Measurements from ENCODE around the gene IGBP1.

The IGBP1 gene

GRCh38 chrX:70124678-70125077, 8.6 kb upstream of the IGBP1 start:
- no peak overlapping the region for H2AFZ ChIP-seq (ENCODE audit: low read depth, low read length)
- no peak for DNase-seq
- H4K20me1 ChIP-seq (ENCODE audit: insufficient read depth, low read length) = no peaks in the 10 kb centered on the region
- no peak for TF ChIP-seq CTCF (IDR thresholded peaks at IDR 0.05; ENCODE audit: borderline replicate concordance, extremely low read depth, low read length, poor library complexity, severe bottlenecking)
- TF ChIP-seq EZH2 (IDR thresholded peaks at IDR 0.05; ENCODE audit: borderline replicate concordance, low read depth, low read length, severe bottlenecking) = no peak
- no peaks in the 10 kb centered on the region for H3K79me2 ChIP-seq (ENCODE audit: insufficient read depth, low read length)
- H3K9me3 ChIP-seq (ENCODE audit: insufficient read depth, low read length, severe bottlenecking) = no peaks in the 10 kb centered on the region
- no peak overlapping the region for H3K4me2 ChIP-seq (ENCODE audit: insufficient read depth, low read length)
- H3K4me1 ChIP-seq (ENCODE audit: insufficient read depth, low read length) = no peaks in the 10 kb centered on the region
- H3K27me3 ChIP-seq (ENCODE audit: insufficient read depth, low read length, poor library complexity) = no peaks in the 10 kb centered on the region
- no peaks in the 10 kb centered on the region for H3K36me3 ChIP-seq (ENCODE audit: insufficient read depth, low read length)
- no peak overlapping the region for H3K9ac ChIP-seq (ENCODE audit: low read depth, low read length)
- ATAC-seq (ENCODE audit: insufficient read depth, low read depth) = no peak
- H3K27ac ChIP-seq (ENCODE audit: low read length) = no peak overlapping the region
- H3K4me3 ChIP-seq (ENCODE audit: low read depth in 1 of 2, low read length in 2 of 2) = no peak overlapping the region

GRCh38 chrX:70128071-70128470, 5.2 kb upstream of the IGBP1 start:
- no peak for DNase-seq
- no peak overlapping the region for H2AFZ ChIP-seq (ENCODE audit: low read depth, low read length)

GRCh38 chrX:70129816-70130215, 3.4 kb upstream of the IGBP1 start:
- Histone ChIP-seq H3K4me1 (ENCODE audit: insufficient read depth, low read length) (peaks cover 17% of the 10 kb centered on the region), H3K9me3 (ENCODE audit: insufficient read depth, low read length, severe bottlenecking) (no peaks in the 10 kb centered on the region), H3K36me3 (ENCODE audit: insufficient read depth, low read length) (peaks cover 3% of the 10 kb centered on the region; the same call in 1 of the 2 replicates), H3K27ac (ENCODE audit: low read length) (no peak overlapping the region), H4K20me1 (ENCODE audit: insufficient read depth, low read length) (no peaks in the 10 kb centered on the region), H3K4me3 (ENCODE audit: low read depth in 1 of 2, low read length in 2 of 2) (no peak overlapping the region), H3K79me2 (ENCODE audit: insufficient read depth, low read length) (peaks cover 11% of the 10 kb centered on the region), H3K9ac (ENCODE audit: low read depth, low read length) (no peak overlapping the region), H3K27me3 (ENCODE audit: insufficient read depth, low read length, poor library complexity) (no peaks in the 10 kb centered on the region), H3K4me2 (ENCODE audit: insufficient read depth, low read length) (no peak overlapping the region), H2AFZ (ENCODE audit: low read depth, low read length) (no peak overlapping the region)
- ATAC-seq (ENCODE audit: insufficient read depth, low read depth) = no peak
- no peak for DNase-seq
- no peak for TF ChIP-seq CTCF (IDR thresholded peaks at IDR 0.05; ENCODE audit: borderline replicate concordance, extremely low read depth, low read length, poor library complexity, severe bottlenecking)
- no peak for TF ChIP-seq EZH2 (IDR thresholded peaks at IDR 0.05; ENCODE audit: borderline replicate concordance, low read depth, low read length, severe bottlenecking)

More at GRCh38 chrX:70128071-70128470, 5.2 kb upstream of the IGBP1 start:
- no peaks in the 10 kb centered on the region for H3K27me3 ChIP-seq (ENCODE audit: insufficient read depth, low read length, poor library complexity)
- no peaks in the 10 kb centered on the region for H3K79me2 ChIP-seq (ENCODE audit: insufficient read depth, low read length)
- H3K9me3 ChIP-seq (ENCODE audit: insufficient read depth, low read length, severe bottlenecking) = no peaks in the 10 kb centered on the region
- H3K4me1 ChIP-seq (ENCODE audit: insufficient read depth, low read length) = peaks cover 11% of the 10 kb centered on the region
- no peak overlapping the region for H3K9ac ChIP-seq (ENCODE audit: low read depth, low read length)
- no peak for ATAC-seq (ENCODE audit: insufficient read depth, low read depth)
- no peaks in the 10 kb centered on the region for H3K36me3 ChIP-seq (ENCODE audit: insufficient read depth, low read length)
- no peaks in the 10 kb centered on the region for H4K20me1 ChIP-seq (ENCODE audit: insufficient read depth, low read length)
- TF ChIP-seq EZH2 (IDR thresholded peaks at IDR 0.05; ENCODE audit: borderline replicate concordance, low read depth, low read length, severe bottlenecking) (no peak), CTCF (IDR thresholded peaks at IDR 0.05; ENCODE audit: borderline replicate concordance, extremely low read depth, low read length, poor library complexity, severe bottlenecking) (no peak)
- no peak overlapping the region for H3K4me2 ChIP-seq (ENCODE audit: insufficient read depth, low read length)
- H3K27ac ChIP-seq (ENCODE audit: low read length) = no peak overlapping the region
- no peak overlapping the region for H3K4me3 ChIP-seq (ENCODE audit: low read depth in 1 of 2, low read length in 2 of 2)

GRCh38 chrX:70132224-70132623, 1.0 kb upstream of the IGBP1 start:
- TF ChIP-seq EZH2 (IDR thresholded peaks at IDR 0.05; ENCODE audit: borderline replicate concordance, low read depth, low read length, severe bottlenecking) (no peak), CTCF (IDR thresholded peaks at IDR 0.05; ENCODE audit: borderline replicate concordance, extremely low read depth, low read length, poor library complexity, severe bottlenecking) (peak; percentile 37)
- no peak for DNase-seq
- H3K4me1 ChIP-seq (ENCODE audit: insufficient read depth, low read length) = peaks cover 29% of the 10 kb centered on the region
- peak overlapping the region; percentile 76 for H2AFZ ChIP-seq (ENCODE audit: low read depth, low read length)
- peak overlapping the region; percentile 82; the same call in 1 of the 2 replicates for H3K9ac ChIP-seq (ENCODE audit: low read depth, low read length)
- no peak for ATAC-seq (ENCODE audit: insufficient read depth, low read depth)
- H3K27me3 ChIP-seq (ENCODE audit: insufficient read depth, low read length, poor library complexity) = no peaks in the 10 kb centered on the region
- H3K36me3 ChIP-seq (ENCODE audit: insufficient read depth, low read length) = peaks cover 16% of the 10 kb centered on the region
- H3K4me3 ChIP-seq (ENCODE audit: low read depth in 1 of 2, low read length in 2 of 2) = peak overlapping the region in 1 of 2 experiments; percentile 89; a peak in 1 of 4 replicates
- H3K27ac ChIP-seq (ENCODE audit: low read length) = no peak overlapping the region; the same call in 1 of the 2 replicates
- H3K9me3 ChIP-seq (ENCODE audit: insufficient read depth, low read length, severe bottlenecking) = no peaks in the 10 kb centered on the region
- H3K79me2 ChIP-seq (ENCODE audit: insufficient read depth, low read length) = peaks cover 26% of the 10 kb centered on the region
- no peaks in the 10 kb centered on the region for H4K20me1 ChIP-seq (ENCODE audit: insufficient read depth, low read length)
- peak overlapping the region; percentile 62 for H3K4me2 ChIP-seq (ENCODE audit: insufficient read depth, low read length)

Data from DND-41 (cell line).